Natural killer cell treated with Interleukin-12 subunit alpha and Interleukin-12 subunit beta and Interleukin-15 and Interleukin-18, amount 100 ng/mL, for 72 hours (primary cell): Measurements from ENCODE around the gene SLC38A11. TPM values are rescaled to one million over a fixed set of nuclear protein-coding genes. Genes with fewer than 3 reads are reported as not detected.
"Not testable (repeated sequence)": the region's sequence is repeated elsewhere in the genome, so short reads cannot be mapped to it uniquely, and the experiment has no call there.

ENCODE experiments used
- ATAC-seq, 2 donors: fragments of 150-1000 bp; cut with Tn5 transposase in 1 of 2; sonication (Bioruptor Pico), chemical (Tn5 transposase) in 1 of 2; 2 replicates each; pipeline ENCODE4 v1.10.0; 2021
- DNase-seq: peaks from one replicate; pipeline ENCODE4 v3.0.0; 2022; ENCODE audit warnings: low spot score
- H3K27ac Mint-ChIP-seq, 2 donors: 1 replicate in 1 of 2; 2 replicates in 1 of 2; pipeline ENCODE4 v1.8.0; 2022; ENCODE audit warnings: mixed read lengths in 2 of 2, mild to moderate bottlenecking in 1 of 2, moderate library complexity in 1 of 2
- H3K27me3 Mint-ChIP-seq, 2 donors: 1 replicate in 1 of 2; 2 replicates in 1 of 2; pipeline ENCODE4 v1.8.0; 2022; ENCODE audit warnings: mixed read lengths in 2 of 2
- H3K36me3 Mint-ChIP-seq: one replicate; pipeline ENCODE4 v1.8.0; 2022; ENCODE audit warnings: mixed read lengths
- H3K4me1 Mint-ChIP-seq, 2 donors: 1 replicate in 1 of 2; 2 replicates in 1 of 2; pipeline ENCODE4 v1.8.0; 2022; ENCODE audit warnings: low read depth in 2 of 2, mixed read lengths in 2 of 2, mild to moderate bottlenecking in 1 of 2
- H3K4me3 Mint-ChIP-seq: one replicate; pipeline ENCODE4 v1.8.0; 2022; ENCODE audit warnings: mixed read lengths
- H3K9me3 Mint-ChIP-seq: 2 replicates; pipeline ENCODE4 v1.8.0; 2022; ENCODE audit warnings: mixed read lengths
- total RNA-seq, 2 donors: library from RNA; stranded (reverse); gene quantifications; one replicate each; pipeline ENCODE4 v1.2.3, GENCODE V29; 2022

The SLC38A11 gene
- total RNA-seq, 2 donors from 2014 or later, result not detected

DNA sequence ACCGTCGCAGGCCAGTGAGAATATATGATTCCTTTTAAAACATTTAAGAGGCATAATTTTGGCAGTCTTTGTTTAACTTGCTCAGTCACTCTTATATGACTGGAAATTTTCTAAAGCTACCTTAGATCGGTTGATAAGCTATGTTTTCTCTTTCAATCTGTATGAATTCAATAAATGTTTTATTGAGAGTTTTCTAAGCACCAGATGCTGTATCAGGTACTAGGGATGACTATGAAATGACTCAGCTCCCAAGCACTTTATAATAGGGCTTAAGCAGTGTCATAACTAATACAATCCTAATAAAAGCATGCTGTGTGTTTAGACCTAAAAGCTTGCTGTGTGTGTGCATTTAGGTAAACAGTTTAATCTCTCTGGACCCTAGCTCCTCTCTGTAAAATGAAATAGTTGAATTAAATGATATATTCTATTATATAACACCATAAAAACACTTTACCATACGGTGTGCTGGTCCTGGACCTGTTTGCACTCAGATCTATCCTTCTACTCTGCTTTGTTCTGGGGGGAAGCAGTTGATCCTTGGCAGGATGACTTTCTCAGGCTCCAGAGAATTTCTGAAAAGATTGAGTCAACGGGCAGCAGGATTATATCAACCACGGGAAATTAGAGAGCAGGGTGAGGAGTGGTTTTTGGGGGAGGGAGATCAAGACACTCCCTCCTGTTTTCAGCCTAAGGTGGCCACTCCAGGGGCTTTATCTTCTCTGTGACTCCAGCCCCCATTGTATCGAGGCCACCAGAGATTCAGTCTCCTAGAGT, 26.1 kb upstream of the SLC38A11 start:
- peaks cover 18 to 19% of the 10 kb centered on the region in 2 donors for H3K4me1 Mint-ChIP-seq
- peaks cover 6 to 7% of the 10 kb centered on the region in 2 donors for H3K27me3 Mint-ChIP-seq
- H3K36me3 Mint-ChIP-seq, result no peaks in the 10 kb centered on the region
- no peak for ATAC-seq
- H3K27ac Mint-ChIP-seq, result no peak overlapping the region
- H3K4me3 Mint-ChIP-seq, result no peak overlapping the region
- no peaks in the 10 kb centered on the region for H3K9me3 Mint-ChIP-seq
- no peak for DNase-seq

DNA sequence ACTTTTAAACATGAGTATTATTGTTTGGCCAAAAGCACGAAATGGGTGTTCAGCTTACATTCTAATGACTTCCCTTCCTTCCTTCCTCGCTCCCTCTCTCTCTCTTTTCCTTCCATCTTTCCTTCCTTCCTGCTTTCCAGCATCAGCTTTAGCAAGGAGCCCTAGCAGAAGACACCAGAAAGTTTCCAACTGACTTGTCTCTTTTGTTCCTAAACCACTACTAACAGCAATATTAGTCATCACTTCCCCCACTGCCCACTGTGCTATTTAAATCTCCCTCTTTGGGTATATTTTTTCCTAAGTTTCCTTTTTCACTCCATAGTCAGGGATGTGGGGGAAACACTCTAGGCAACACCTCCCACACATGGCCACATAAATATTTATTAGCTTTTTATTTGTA, 25.4 kb upstream of the SLC38A11 start:
- peaks cover 18 to 19% of the 10 kb centered on the region in 2 donors for H3K4me1 Mint-ChIP-seq
- not testable (repeated sequence) for H3K4me3 Mint-ChIP-seq, H3K27me3 Mint-ChIP-seq, H3K27ac Mint-ChIP-seq, H3K36me3 Mint-ChIP-seq, H3K9me3 Mint-ChIP-seq, ATAC-seq, DNase-seq

DNA sequence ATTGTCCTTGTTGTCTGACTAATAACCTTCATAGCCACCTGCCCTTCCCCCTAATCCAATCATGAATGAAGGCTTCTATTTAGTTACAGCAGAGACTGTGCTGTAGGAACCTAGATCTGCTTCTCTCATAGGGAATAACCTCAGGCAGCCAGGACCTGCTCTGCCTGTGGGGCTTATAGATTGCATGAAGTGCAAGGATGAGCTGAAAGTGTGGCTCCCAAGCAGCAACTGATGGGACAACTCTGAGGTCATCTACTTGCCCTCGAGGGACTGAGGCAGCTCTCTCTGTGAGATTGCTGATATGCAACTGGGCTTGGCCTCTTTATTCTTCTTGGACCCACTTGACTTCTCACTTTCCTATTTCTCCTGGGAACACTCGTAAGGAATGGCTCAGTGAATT, 23.8 kb upstream of the SLC38A11 start:
- Mint-ChIP-seq H3K36me3 (no peaks in the 10 kb centered on the region), H3K4me1 (peaks cover 18 to 19% of the 10 kb centered on the region in 2 donors), H3K4me3 (no peak overlapping the region), H3K27ac (no peak overlapping the region), H3K27me3 (peaks cover 6 to 7% of the 10 kb centered on the region in 2 donors), H3K9me3 (no peaks in the 10 kb centered on the region)
- ATAC-seq, result no peak
- no peak for DNase-seq

DNA sequence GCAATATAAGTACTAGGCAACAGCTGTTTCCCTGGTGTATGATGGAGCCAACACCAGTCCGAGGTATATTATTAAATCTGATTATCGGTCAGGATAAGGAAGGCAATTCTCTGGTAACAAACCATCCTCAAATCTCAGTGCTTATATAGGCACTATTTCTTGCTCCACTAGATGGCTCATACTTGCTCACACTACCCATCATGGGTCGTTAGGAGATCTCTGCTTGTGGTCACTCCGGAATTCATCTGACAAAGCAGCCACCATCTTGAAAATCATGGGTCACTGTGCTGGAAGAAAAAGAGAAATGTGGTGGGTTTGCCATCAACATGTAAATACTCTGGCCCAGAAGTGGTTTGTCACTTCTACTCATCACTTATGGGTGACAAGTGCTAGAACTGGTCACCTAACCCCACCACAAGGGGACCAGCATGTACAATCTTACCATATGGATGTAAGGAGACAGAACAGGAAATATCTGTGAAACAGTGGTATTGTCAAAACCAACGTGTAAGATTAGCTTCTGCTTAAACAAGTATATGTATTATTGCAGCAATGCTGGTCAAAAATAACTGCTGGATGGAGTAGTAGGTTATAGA, 21.6 kb upstream of the SLC38A11 start:
- Mint-ChIP-seq H3K4me1 (peaks cover 18 to 19% of the 10 kb centered on the region in 2 donors), H3K4me3 (peak overlapping the region; percentile 1)
- peak; percentile 93 to 97 for ATAC-seq
- not testable (repeated sequence) for H3K36me3 Mint-ChIP-seq, H3K9me3 Mint-ChIP-seq, H3K27me3 Mint-ChIP-seq, DNase-seq, H3K27ac Mint-ChIP-seq

DNA sequence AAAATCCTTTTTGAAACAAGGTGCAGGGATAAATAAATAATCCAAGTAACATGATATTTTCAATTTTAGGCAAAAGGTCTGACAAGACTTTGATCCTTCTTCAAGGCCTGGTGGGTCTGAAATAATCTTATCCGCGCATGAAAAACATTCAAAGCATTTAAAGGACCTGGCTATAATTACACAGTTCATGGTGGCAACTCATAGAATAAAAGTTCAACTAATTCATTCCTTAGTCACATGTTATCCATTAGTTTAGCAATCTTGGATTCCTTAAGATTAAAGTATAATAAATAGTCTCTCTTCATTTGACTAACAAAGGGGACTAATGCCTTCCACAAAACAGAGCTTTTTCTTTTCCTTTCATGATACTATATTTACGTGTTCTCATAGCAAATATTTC, 21.0 kb upstream of the SLC38A11 start:
- no peak for DNase-seq
- H3K4me3 Mint-ChIP-seq, result no peak overlapping the region
- H3K4me1 Mint-ChIP-seq, result peaks cover 18 to 19% of the 10 kb centered on the region in 2 donors
- no peaks in the 10 kb centered on the region for H3K9me3 Mint-ChIP-seq
- no peak overlapping the region for H3K27ac Mint-ChIP-seq
- no peaks in the 10 kb centered on the region for H3K36me3 Mint-ChIP-seq
- peaks cover 6 to 7% of the 10 kb centered on the region in 2 donors for H3K27me3 Mint-ChIP-seq
- no peak for ATAC-seq

DNA sequence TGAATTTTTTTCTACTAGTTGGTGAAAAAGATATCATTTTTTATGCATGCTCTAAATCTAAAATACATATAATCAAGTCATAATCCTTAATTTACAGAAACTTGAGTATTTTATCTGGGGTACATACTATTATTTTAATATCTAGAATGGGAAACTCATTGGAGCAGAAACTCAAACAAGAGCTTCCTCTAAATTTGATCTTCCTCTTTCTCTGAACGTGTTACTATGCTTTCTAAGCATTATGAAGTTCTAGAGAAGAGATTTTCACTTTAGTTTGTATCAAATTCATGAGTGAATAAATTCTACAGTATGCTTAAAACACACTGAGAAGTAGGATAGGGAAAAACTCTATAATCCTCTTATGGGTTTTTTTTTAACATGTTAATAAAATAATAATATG, 20.6 kb upstream of the SLC38A11 start:
- no peaks in the 10 kb centered on the region for H3K9me3 Mint-ChIP-seq
- H3K4me1 Mint-ChIP-seq, result peaks cover 18 to 19% of the 10 kb centered on the region in 2 donors
- peaks cover 6% of the 10 kb centered on the region in 2 donors for H3K27me3 Mint-ChIP-seq
- DNase-seq (no peak), ATAC-seq (no peak)
- no peak overlapping the region for H3K27ac Mint-ChIP-seq
- no peak overlapping the region for H3K4me3 Mint-ChIP-seq
- H3K36me3 Mint-ChIP-seq, result no peaks in the 10 kb centered on the region

DNA sequence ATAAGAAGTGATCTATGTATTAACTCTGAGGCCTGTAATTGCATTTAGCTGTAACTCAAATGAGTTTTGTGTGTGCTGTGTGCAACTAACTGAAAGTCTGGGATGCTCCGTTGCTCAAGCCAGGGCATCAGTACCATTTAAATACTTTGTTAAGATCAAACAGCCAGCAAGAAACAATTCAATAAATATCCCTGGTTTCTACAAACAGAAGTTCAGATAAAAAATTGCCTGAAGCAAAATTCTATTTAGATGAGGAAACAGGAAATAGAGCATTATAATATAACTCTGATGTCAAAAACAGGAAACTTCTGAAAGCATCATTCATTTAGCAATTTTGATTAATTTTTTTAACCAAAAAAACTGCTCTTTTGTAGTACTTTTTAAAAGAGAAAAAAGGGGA, 18.9 kb upstream of the SLC38A11 start:
- H3K27me3 Mint-ChIP-seq, result peaks cover 0 to 4% of the 10 kb centered on the region in 2 donors
- no peak for DNase-seq
- H3K4me1 Mint-ChIP-seq, result peaks cover 11% of the 10 kb centered on the region in 2 donors
- H3K27ac Mint-ChIP-seq, result no peak overlapping the region
- H3K4me3 Mint-ChIP-seq, result no peak overlapping the region
- H3K36me3 Mint-ChIP-seq, result no peaks in the 10 kb centered on the region
- no peak for ATAC-seq
- H3K9me3 Mint-ChIP-seq, result no peaks in the 10 kb centered on the region

DNA sequence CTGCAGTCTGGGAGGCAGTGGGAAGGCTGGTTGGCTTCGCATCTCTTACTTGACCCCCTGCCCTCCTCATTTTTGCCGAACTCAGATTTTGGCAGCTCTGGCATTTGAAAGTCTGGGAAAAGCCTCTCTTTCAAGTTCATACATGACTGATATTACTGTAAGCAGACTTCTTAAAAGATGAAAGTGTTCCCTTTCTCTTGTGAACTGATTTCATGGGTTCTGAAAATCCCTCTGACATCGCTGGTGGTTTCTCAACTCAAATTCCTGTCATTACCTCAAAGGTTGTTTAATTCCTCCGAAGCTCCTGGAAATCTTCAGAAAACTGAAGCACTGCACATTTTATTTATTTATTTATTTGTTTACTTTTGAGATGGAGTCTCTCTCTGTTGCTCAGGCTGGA, 16.9 kb upstream of the SLC38A11 start:
- Mint-ChIP-seq H3K4me3 (no peak overlapping the region), H3K27ac (no peak overlapping the region), H3K9me3 (no peaks in the 10 kb centered on the region), H3K4me1 (peaks cover 6% of the 10 kb centered on the region in 2 donors), H3K27me3 (peaks cover 0 to 4% of the 10 kb centered on the region in 2 donors), H3K36me3 (no peaks in the 10 kb centered on the region)
- no peak for ATAC-seq
- no peak for DNase-seq

DNA sequence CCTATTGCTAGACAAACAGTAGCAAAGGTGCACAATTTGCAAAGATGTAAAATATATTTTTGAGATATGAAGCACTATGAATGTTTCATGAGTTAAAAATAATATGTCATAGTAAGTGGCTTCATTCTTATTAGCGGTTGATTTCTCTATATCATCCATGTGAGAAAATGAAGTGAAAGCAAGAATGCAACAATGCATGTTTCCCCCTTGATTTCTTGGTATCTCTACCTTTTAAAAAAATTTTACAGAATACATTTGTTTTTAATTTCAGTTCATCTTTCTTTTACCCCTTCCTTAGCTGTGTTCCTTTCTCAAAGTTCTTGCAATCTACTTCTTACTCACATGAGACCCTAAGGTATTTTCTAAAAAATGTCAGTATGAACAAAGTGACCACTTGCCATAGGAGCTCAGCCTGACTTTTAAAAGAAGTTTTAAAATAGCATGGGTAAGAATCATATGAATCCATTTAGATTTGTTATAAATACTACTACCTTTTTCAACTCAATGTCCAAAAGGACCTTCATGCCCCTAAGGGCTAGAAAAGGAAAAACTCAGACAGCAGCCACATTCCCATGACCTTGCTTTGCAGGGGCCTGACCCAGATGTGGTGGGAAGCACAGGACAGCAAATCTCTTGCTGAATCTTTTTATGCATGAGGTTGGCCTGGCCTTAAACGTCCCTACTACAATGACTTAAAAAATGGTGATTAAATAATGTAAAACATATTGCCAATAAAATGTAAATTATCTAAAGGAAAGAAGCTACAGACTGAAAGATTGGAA, 14.8 kb upstream of the SLC38A11 start:
- Mint-ChIP-seq H3K9me3 (no peaks in the 10 kb centered on the region), H3K27me3 (peaks cover 0 to 6% of the 10 kb centered on the region in 2 donors), H3K36me3 (no peaks in the 10 kb centered on the region), H3K4me1 (peaks cover 0 to 6% of the 10 kb centered on the region in 2 donors), H3K27ac (no peak overlapping the region), H3K4me3 (no peak overlapping the region)
- no peak for ATAC-seq
- DNase-seq, result no peak

DNA sequence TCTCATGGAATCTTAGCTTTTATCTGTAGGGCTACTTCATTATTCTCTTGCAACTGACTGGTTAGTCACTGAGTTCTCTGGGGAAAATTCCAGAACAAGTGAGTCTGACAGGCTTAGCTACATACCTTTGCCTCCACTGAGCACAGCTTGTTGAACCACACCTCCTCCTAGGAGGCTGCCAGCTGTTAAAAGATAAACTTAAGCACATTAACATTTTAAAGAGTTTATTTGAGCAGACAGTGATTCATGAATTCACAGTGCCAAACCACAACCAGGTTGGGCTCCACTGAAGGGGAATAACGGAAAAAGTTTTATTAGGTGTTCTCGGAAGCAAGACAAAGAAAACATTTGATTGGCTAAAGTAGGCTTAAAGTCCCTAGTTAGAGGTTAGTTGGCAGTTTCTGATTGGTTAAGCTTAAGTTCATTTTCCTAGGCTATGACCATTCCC, 12.5 kb upstream of the SLC38A11 start:
- peaks cover 5 to 13% of the 10 kb centered on the region in 2 donors for H3K4me1 Mint-ChIP-seq
- ATAC-seq (no peak), DNase-seq (no peak)
- H3K27me3 Mint-ChIP-seq, result peaks cover 0 to 6% of the 10 kb centered on the region in 2 donors
- H3K9me3 Mint-ChIP-seq, result no peaks in the 10 kb centered on the region
- H3K27ac Mint-ChIP-seq, result no peak overlapping the region
- H3K36me3 Mint-ChIP-seq, result no peaks in the 10 kb centered on the region
- no peak overlapping the region for H3K4me3 Mint-ChIP-seq

DNA sequence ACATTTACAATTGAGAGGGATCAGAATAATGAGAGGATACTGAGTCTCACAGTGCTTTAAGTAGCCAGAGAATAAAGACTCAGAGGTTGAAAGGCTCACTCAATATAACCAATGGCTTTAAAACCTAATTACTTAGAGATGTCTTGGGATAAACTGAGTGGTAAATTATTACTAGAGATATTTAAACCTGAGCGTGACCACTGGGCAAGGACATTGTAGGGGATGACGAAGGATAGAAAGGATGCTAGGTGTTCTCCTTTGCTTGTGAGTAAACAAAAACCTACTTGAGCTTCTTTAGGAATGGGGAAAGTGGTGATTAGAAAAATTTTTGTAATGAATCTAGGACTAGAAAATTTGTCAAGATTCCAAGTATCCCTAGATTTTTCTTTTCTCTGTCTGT, 12.0 kb upstream of the SLC38A11 start:
- DNase-seq (no peak), ATAC-seq (no peak)
- H3K4me1 Mint-ChIP-seq, result peaks cover 5 to 13% of the 10 kb centered on the region in 2 donors
- H3K27me3 Mint-ChIP-seq, result peaks cover 0 to 6% of the 10 kb centered on the region in 2 donors
- H3K36me3 Mint-ChIP-seq, result no peaks in the 10 kb centered on the region
- H3K4me3 Mint-ChIP-seq, result no peak overlapping the region
- H3K9me3 Mint-ChIP-seq, result no peaks in the 10 kb centered on the region
- H3K27ac Mint-ChIP-seq, result no peak overlapping the region

DNA sequence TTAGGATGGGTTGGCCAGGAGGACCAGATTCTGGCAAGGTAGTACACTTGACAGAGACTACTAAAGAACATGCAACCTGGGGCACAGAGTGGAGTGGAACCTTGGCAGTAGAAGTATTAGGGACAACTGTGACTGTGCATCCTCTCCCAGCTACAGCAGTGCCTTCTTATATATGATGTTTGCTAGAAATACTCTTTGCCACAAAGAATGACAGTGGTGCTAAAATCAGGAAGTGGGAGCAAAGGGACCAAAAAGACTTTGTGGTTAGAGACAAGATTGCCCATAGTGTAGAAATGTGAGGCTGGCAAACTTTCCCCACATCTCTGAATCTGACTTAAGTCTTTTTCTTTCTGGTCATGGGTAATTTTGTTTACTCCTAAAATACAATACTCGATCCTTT, 9.4 kb upstream of the SLC38A11 start:
- Mint-ChIP-seq H3K4me3 (no peak overlapping the region), H3K4me1 (peaks cover 5 to 13% of the 10 kb centered on the region in 2 donors), H3K36me3 (no peaks in the 10 kb centered on the region), H3K27ac (no peak overlapping the region), H3K9me3 (no peaks in the 10 kb centered on the region), H3K27me3 (peaks cover 0 to 2% of the 10 kb centered on the region in 2 donors)
- ATAC-seq, result no peak
- no peak for DNase-seq

DNA sequence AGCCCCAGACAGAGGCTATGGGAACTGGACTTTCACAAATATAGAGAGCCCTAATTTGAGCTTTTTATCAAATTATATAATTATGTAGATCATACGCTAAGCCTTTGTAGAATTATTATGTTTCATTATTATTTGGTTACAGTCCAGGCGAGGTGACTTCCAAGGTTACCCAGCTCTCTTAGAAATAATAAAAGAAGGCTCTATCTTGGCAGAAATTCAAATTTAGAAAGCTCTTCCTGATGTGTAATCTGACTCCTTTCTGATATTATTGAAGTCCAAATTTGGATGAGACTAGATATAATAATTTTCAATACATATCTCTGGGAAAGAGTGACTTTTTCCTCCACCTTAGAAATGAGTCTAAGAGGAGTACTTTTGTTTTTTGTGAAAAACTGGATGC, 4.8 kb upstream of the SLC38A11 start:
- no peak overlapping the region for H3K4me3 Mint-ChIP-seq
- no peak for ATAC-seq

DNA sequence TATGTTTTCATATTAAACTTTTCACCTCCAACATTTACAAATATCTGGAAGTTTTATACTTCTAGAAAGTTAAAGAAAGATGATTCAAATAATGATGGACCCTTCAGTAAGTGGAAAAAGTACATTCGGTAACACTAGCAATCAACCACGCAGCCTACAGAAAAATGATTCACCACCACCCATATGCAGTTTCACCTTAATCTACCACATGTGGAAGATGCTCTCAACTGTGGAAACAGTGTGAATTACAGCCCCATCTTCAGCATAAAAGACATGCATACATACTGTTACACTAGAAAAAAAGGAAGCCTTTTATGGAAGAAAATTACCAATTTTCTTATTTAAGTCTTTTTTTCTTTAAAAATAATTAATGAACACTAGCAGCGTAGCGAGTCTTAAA, 1.1 kb downstream of the SLC38A11 start:
- no peak overlapping the region for H3K27ac Mint-ChIP-seq
- H3K36me3 Mint-ChIP-seq, result no peaks in the 10 kb centered on the region
- ATAC-seq (no peak), DNase-seq (no peak)
- H3K9me3 Mint-ChIP-seq, result no peaks in the 10 kb centered on the region
- peaks cover 15 to 17% of the 10 kb centered on the region in 2 donors for H3K27me3 Mint-ChIP-seq
- no peak overlapping the region for H3K4me3 Mint-ChIP-seq
- H3K4me1 Mint-ChIP-seq, result no peaks in the 10 kb centered on the region

More for the DNA sequence above, 4.8 kb upstream of the SLC38A11 start:
- Mint-ChIP-seq H3K9me3 (no peaks in the 10 kb centered on the region), H3K36me3 (no peaks in the 10 kb centered on the region), H3K27ac (no peak overlapping the region), H3K4me1 (peaks cover 5 to 7% of the 10 kb centered on the region in 2 donors), H3K27me3 (peaks cover 5 to 6% of the 10 kb centered on the region in 2 donors)
- no peak for DNase-seq
